ENCODE measurements around the gene BBS5.

The BBS5 gene

DNA sequence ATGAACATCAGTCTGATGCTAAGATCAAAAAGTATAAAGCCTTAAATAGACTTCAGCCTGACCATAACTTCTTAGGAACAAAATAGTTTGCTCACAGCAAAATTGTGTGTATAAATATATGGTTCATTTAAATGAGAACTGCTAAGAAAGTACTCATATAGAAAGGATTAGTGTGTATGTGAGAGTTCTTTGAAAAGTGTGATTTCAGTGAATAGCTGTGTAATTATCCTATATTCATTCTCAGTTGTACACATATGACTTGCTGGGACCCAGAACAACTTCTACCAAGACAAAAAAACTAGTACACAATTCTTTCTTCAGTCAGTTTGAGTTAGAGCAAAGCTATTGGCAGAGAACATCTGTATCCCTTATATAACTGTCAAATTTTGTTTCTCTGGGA is 7.2 kb downstream of the BBS5 start:
- Histone ChIP-seq H3K9me3 (ENCODE audit: control insufficient read depth, low read length) (no peaks in the 10 kb centered on the region), H3K4me1 (ENCODE audit: control insufficient read depth, insufficient read depth, low read length, poor library complexity, severe bottlenecking) (no peaks in the 10 kb centered on the region), H3K36me3 (ENCODE audit: control insufficient read depth, insufficient read depth, low read length) (no peaks in the 10 kb centered on the region), H3K4me3 (ENCODE audit: extremely low read depth, insufficient read depth, low read length, poor library complexity, severe bottlenecking) (no peak overlapping the region), H3K27ac (ENCODE audit: low read depth, low read length, severe bottlenecking) (no peak overlapping the region)

DNA sequence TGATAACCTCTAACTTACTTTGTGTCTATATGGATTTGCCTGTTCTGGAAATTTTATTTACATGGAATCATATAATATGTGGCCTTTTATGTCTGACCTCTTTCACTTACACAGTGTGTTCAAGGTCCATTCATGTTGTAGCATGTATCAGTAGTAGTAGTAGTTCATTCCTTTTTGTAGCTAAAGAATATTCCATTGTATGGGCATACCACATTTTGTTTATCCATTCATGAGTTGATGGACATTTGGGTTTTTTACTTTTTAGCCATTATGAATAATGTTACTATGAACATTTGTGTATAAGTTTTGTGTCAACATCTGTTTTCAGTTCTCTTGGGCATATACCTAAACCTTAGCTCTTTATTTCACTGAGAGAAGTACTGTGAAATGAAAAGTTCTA is 11.5 kb downstream of the BBS5 start:
- Histone ChIP-seq H3K9me3 (ENCODE audit: control insufficient read depth, low read length) (no peaks in the 10 kb centered on the region), H3K27ac (ENCODE audit: low read depth, low read length, severe bottlenecking) (no peak overlapping the region), H3K4me1 (ENCODE audit: control insufficient read depth, insufficient read depth, low read length, poor library complexity, severe bottlenecking) (no peaks in the 10 kb centered on the region), H3K4me3 (ENCODE audit: extremely low read depth, insufficient read depth, low read length, poor library complexity, severe bottlenecking) (no peak overlapping the region), H3K36me3 (ENCODE audit: control insufficient read depth, insufficient read depth, low read length) (no peaks in the 10 kb centered on the region)

DNA sequence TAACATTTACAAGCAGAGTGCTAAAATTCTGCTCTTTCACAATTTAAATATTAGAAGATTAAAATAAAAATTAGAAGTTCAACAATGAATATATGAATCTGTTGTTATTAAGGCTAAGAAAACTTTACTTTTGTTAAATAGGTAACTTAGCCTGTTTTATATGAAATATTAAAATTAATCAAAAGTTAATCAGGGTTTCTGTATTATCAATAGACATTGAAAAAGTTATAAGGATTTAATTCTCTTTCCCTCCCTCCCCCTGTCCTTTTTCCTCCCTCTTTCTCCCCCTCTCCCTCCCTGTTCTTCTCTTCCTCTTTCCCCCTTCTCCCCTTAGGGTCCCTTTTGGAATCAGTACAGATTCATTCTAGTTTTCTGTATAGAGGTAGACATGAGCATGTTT is 12.1 kb downstream of the BBS5 start:
- no peaks in the 10 kb centered on the region for H3K9me3 ChIP-seq (ENCODE audit: control insufficient read depth, low read length)
- no peaks in the 10 kb centered on the region for H3K4me1 ChIP-seq (ENCODE audit: control insufficient read depth, insufficient read depth, low read length, poor library complexity, severe bottlenecking)
- H3K4me3 ChIP-seq (ENCODE audit: extremely low read depth, insufficient read depth, low read length, poor library complexity, severe bottlenecking), result no peak overlapping the region
- no peaks in the 10 kb centered on the region for H3K36me3 ChIP-seq (ENCODE audit: control insufficient read depth, insufficient read depth, low read length)
- H3K27ac ChIP-seq (ENCODE audit: low read depth, low read length, severe bottlenecking), result no peak overlapping the region

DNA sequence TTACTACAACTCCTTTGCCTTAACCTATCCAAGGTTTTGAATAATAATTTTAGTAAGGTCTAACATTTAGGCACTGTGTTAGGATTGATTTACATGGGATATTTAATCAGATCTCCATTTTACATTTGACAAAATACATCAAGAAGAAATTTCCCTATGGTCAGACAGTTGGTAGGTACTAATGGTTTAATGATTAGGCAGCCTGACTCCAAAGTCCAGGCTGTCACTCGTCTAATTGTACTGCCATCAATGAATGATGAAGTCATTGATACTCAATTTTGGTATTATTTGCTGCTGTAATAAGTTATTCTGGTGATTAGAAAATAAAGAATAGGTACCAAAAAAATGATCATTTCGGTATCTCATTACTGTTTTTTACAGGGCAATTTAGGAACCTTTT is 14.1 kb downstream of the BBS5 start:
- H3K4me1 ChIP-seq (ENCODE audit: control insufficient read depth, insufficient read depth, low read length, poor library complexity, severe bottlenecking), result no peaks in the 10 kb centered on the region
- no peak overlapping the region for H3K4me3 ChIP-seq (ENCODE audit: extremely low read depth, insufficient read depth, low read length, poor library complexity, severe bottlenecking)
- H3K36me3 ChIP-seq (ENCODE audit: control insufficient read depth, insufficient read depth, low read length), result no peaks in the 10 kb centered on the region
- H3K27ac ChIP-seq (ENCODE audit: low read depth, low read length, severe bottlenecking), result no peak overlapping the region
- 88 to 89% methylated on average over 1 of the region's 2 CpGs for WGBS, 2 experiments (ENCODE audit: insufficient coverage in 2 of 2)
- no peaks in the 10 kb centered on the region for H3K9me3 ChIP-seq (ENCODE audit: control insufficient read depth, low read length)

DNA sequence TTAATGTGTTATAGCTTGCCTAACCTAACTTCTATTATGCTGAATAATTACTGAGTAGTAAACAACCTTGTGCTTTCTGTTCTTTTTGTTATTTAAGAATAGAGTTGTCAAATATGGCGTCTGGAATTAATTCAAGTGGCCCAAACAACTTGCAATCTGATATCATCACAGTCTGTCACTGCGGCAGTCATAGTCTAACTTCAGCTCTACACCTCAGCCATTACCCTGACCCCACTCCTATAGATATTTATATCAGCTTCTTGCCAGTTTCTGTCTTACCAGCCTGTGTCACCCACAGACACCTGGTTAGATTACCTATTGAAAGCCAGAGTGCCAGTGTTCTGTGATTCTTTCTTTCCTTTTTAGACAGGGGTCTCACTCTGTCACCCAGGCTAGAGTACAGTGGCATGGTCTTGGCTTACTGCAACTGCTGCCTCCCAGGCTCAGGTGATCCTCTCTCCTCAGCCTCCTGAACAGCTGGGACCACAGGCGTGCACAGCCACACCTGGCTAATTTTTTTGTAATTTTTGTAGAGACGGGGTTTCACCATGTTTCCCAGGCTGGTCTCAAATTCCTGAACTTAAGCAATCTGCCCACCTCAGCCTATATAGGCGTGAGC is 16.1 kb downstream of the BBS5 start:
- Histone ChIP-seq H3K36me3 (ENCODE audit: control insufficient read depth, insufficient read depth, low read length) (no peaks in the 10 kb centered on the region), H3K9me3 (ENCODE audit: control insufficient read depth, low read length) (no peaks in the 10 kb centered on the region), H3K4me3 (ENCODE audit: extremely low read depth, insufficient read depth, low read length, poor library complexity, severe bottlenecking) (no peak overlapping the region), H3K27ac (ENCODE audit: low read depth, low read length, severe bottlenecking) (no peak overlapping the region), H3K4me1 (ENCODE audit: control insufficient read depth, insufficient read depth, low read length, poor library complexity, severe bottlenecking) (no peaks in the 10 kb centered on the region)
- WGBS, 2 experiments (ENCODE audit: insufficient coverage in 2 of 2), result 71 to 100% methylated on average over 2 of the region's 5 CpGs

DNA sequence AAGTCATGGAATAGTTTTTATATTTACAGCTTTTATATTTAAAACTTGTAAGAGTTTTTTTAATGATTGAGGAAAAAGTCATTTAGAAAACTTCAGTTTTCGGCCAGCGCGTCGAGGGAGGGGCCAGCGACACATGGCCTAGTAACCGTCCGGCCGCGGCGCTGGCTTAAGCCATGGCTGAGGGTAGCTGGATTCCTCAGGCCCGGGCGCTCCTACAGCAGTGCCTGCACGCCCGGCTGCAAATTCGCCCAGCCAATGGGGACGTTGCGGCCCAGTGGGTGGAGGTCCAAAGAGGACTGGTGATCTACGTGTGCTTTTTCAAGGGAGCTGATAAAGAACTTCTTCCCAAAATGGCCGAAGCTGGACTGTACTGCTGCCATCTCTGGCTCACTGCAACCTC is 25.4 kb downstream of the BBS5 start:
- WGBS, 2 experiments (ENCODE audit: insufficient coverage in 2 of 2), result 97 to 99% methylated on average over 5 to 17 of the region's 19 CpGs

DNA sequence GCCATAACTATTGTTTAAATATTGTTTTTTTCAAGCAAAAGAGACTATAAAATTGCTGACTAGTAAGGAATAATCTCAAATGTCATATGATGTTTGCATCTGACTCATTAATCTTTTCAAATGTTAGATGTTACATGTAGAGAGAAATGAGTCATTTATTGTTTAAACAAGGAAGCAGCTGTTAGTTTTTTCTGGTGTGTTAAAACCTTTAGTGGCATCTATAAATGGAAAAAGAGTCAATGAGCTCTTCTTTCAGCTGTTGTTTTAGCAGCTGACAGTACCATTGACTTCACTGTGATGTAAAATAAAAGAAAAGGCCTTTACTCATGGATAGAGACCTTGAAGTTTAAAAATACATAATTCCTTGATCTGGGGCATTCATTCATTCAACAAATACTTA is 28.4 kb downstream of the BBS5 start:
- no peak overlapping the region for H3K27ac ChIP-seq (ENCODE audit: low read depth, low read length, severe bottlenecking)
- no peak overlapping the region for H3K4me3 ChIP-seq (ENCODE audit: extremely low read depth, insufficient read depth, low read length, poor library complexity, severe bottlenecking)
- no peaks in the 10 kb centered on the region for H3K36me3 ChIP-seq (ENCODE audit: control insufficient read depth, insufficient read depth, low read length)
- H3K4me1 ChIP-seq (ENCODE audit: control insufficient read depth, insufficient read depth, low read length, poor library complexity, severe bottlenecking), result no peaks in the 10 kb centered on the region
- H3K9me3 ChIP-seq (ENCODE audit: control insufficient read depth, low read length), result no peaks in the 10 kb centered on the region

More for the DNA sequence above, 25.4 kb downstream of the BBS5 start:
- H3K4me1 ChIP-seq (ENCODE audit: control insufficient read depth, insufficient read depth, low read length, poor library complexity, severe bottlenecking), result no peaks in the 10 kb centered on the region
- no peak overlapping the region for H3K27ac ChIP-seq (ENCODE audit: low read depth, low read length, severe bottlenecking)
- H3K36me3 ChIP-seq (ENCODE audit: control insufficient read depth, insufficient read depth, low read length), result no peaks in the 10 kb centered on the region
- H3K9me3 ChIP-seq (ENCODE audit: control insufficient read depth, low read length), result no peaks in the 10 kb centered on the region
- no peak overlapping the region for H3K4me3 ChIP-seq (ENCODE audit: extremely low read depth, insufficient read depth, low read length, poor library complexity, severe bottlenecking)

DNA sequence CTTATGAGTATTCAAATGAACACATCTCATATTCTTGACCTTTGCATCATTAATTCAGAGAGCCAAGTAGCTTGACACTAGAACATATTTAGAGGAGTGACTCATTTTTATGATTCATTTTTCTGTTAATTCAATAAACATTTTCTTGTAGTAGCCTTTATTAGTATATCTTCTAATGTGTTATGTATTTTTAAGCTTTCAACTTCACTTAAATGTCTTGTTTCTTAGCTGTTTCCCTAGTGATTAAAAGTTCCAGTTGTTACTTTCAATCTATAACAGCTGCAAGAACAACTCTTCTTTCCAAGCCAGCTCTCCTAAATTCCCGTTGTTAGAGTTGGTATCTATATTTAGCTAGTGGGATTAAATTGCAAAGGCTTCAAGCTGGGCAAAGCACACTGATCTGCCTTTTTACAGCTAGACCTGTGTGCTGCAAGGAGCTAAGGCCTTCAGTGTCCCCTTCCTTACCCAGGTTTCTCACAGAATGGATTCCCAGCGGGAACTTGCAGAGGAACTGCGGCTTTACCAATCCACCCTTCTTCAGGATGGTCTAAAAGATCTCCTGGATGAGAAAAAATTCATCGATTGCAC is 30.1 kb downstream of the BBS5 start, which contains the start of gene KLHL41:
KLHL41 (plus strand) TSS at position 405 of the 588 bp plus-strand sequence; CDS start at position 482, 77 bp downstream.
- WGBS, 2 experiments (ENCODE audit: insufficient coverage in 2 of 2), result 70 to 79% methylated on average over 3 of the region's 4 CpGs
- no peaks in the 10 kb centered on the region for H3K36me3 ChIP-seq (ENCODE audit: control insufficient read depth, insufficient read depth, low read length)
- H3K4me1 ChIP-seq (ENCODE audit: control insufficient read depth, insufficient read depth, low read length, poor library complexity, severe bottlenecking), result no peaks in the 10 kb centered on the region
- H3K27ac ChIP-seq (ENCODE audit: low read depth, low read length, severe bottlenecking), result peak within 1 kb of the TSS; percentile 18
- no peaks in the 10 kb centered on the region for H3K9me3 ChIP-seq (ENCODE audit: control insufficient read depth, low read length)
- no peak within 1 kb of the TSS for H3K4me3 ChIP-seq (ENCODE audit: extremely low read depth, insufficient read depth, low read length, poor library complexity, severe bottlenecking)

DNA sequence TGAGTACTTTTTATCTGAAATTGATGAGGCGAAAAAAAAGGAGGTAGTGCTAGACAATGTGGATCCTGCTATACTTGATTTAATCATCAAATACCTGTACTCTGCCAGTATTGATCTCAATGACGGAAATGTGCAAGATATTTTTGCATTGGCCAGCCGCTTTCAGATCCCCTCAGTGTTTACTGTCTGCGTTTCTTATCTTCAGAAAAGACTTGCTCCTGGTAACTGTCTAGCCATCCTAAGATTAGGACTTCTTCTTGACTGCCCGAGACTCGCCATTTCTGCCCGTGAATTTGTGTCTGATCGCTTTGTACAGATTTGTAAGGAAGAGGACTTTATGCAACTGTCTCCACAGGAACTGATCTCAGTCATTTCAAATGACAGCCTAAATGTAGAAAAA is 30.7 kb downstream of the BBS5 start:
- H3K4me1 ChIP-seq (ENCODE audit: control insufficient read depth, insufficient read depth, low read length, poor library complexity, severe bottlenecking), result no peaks in the 10 kb centered on the region
- no peak overlapping the region for H3K4me3 ChIP-seq (ENCODE audit: extremely low read depth, insufficient read depth, low read length, poor library complexity, severe bottlenecking)
- WGBS, 2 experiments (ENCODE audit: insufficient coverage in 2 of 2), result 86 to 95% methylated on average over 3 to 7 of the region's 8 CpGs

DNA sequence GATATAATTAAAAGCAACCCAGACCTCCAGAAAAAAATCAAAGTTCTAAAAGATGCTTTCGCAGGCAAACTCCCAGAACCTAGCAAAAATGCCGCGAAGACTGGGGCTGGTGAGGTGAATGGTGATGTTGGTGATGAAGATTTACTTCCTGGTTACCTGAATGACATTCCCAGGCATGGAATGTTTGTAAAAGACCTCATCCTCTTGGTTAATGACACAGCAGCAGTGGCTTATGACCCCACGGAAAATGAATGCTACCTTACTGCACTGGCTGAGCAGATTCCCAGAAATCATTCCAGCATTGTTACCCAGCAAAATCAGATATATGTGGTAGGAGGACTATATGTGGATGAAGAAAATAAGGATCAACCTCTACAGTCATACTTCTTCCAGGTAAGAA is 31.2 kb downstream of the BBS5 start:
- Histone ChIP-seq H3K9me3 (ENCODE audit: control insufficient read depth, low read length) (no peaks in the 10 kb centered on the region), H3K27ac (ENCODE audit: low read depth, low read length, severe bottlenecking) (no peak overlapping the region), H3K4me3 (ENCODE audit: extremely low read depth, insufficient read depth, low read length, poor library complexity, severe bottlenecking) (no peak overlapping the region), H3K4me1 (ENCODE audit: control insufficient read depth, insufficient read depth, low read length, poor library complexity, severe bottlenecking) (no peaks in the 10 kb centered on the region), H3K36me3 (ENCODE audit: control insufficient read depth, insufficient read depth, low read length) (no peaks in the 10 kb centered on the region)
- WGBS, 2 experiments (ENCODE audit: insufficient coverage in 2 of 2), result 90 to 100% methylated on average over 2 to 3 of the region's 4 CpGs

More for the DNA sequence above, 30.7 kb downstream of the BBS5 start:
- Histone ChIP-seq H3K9me3 (ENCODE audit: control insufficient read depth, low read length) (no peaks in the 10 kb centered on the region), H3K27ac (ENCODE audit: low read depth, low read length, severe bottlenecking) (no peak overlapping the region), H3K36me3 (ENCODE audit: control insufficient read depth, insufficient read depth, low read length) (no peaks in the 10 kb centered on the region)

DNA sequence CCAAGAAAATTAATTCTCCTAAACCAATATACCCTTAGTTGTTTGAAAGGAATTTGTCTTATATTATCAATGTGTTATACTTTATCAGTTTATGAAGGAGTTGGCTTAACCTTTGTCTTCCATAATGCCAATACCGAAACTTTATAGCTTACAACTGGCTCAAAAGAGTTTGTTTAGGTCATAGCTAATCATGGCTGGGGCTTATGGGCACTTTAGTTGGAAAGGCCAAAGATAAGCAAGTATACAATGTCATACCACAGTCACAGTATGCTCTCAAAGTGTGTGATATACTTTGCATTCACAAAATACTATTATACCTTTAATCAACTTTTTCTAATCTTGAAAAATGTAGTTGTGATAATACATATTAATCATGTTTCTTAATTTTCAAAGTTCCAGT is 32.5 kb downstream of the BBS5 start:
- no peaks in the 10 kb centered on the region for H3K36me3 ChIP-seq (ENCODE audit: control insufficient read depth, insufficient read depth, low read length)
- no peak overlapping the region for H3K4me3 ChIP-seq (ENCODE audit: extremely low read depth, insufficient read depth, low read length, poor library complexity, severe bottlenecking)
- no CpG with 5 or more reads among the region's 1 CpG for WGBS, 2 experiments (ENCODE audit: insufficient coverage in 2 of 2)
- no peaks in the 10 kb centered on the region for H3K9me3 ChIP-seq (ENCODE audit: control insufficient read depth, low read length)
- H3K27ac ChIP-seq (ENCODE audit: low read depth, low read length, severe bottlenecking), result no peak overlapping the region
- H3K4me1 ChIP-seq (ENCODE audit: control insufficient read depth, insufficient read depth, low read length, poor library complexity, severe bottlenecking), result no peaks in the 10 kb centered on the region
